ENCODE data around the gene DAGLB.

Gene DAGLB

DNA sequence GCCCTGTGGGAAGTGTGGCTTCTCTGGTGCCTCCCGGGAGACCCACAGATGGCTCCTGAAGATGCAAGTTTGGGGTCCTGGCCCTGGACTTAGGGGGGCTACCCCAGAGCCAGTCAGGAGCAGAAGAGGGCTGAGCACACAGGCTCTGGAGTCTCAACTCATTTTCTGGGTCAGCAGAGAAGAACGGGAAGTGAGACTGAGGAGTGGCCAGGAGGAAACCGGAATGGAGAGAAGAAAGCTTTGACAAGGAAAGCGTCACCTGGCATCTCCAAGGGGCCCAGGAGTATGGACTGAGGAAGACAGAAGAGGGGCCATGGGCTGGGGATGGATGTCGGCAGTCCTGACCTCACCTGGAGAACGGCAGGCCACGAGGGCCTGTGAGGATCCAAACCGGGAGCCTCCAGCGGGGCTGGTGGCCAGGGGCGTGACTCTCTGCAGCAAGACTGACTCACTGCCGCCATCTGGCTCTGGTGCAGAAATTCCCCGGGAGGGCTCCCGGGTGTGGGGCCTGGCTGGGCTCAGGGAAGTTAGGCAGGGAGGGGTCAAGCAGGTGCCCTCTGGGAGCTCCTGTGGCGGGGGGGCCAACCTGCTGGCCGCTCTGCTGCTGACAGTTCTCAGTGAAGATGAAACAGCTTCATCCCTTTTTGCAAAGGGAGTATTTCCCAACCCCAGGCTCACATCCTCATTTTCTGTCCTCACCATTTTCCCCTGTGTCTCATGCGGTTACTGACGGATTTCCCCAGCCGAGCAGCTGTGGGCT lies 23.6 kb downstream of the DAGLB start:
- Histone ChIP-seq H3K27ac (ENCODE audit: low read length) (no peak overlapping the region), H3F3A (ENCODE audit: insufficient read depth, low read length) (no peaks in the 10 kb centered on the region), H3K27me3 (replicated peaks; ENCODE audit: insufficient read depth, low read length) (no peaks in the 10 kb centered on the region), H3K4me1 (ENCODE audit: low read length) (no peaks in the 10 kb centered on the region), H3K4me2 (ENCODE audit: low read depth, low read length) (no peak overlapping the region), H2AFZ (ENCODE audit: low read length) (no peak overlapping the region), H3K79me2 (ENCODE audit: low read length) (0 out of 2 replicates have a peak, but pooled peaks cover under 1% of the 10 kb centered on the region), H3K36me3 (replicated peaks; ENCODE audit: insufficient read depth, low read length) (peaks cover 17% of the 10 kb centered on the region), H3K4me3 (ENCODE audit: low read length) (no peak overlapping the region), H3K9ac (ENCODE audit: low read length) (no peak overlapping the region), H3K9me2 (replicated peaks; ENCODE audit: insufficient read depth, low read length) (no peaks in the 10 kb centered on the region), H3K9me3 (replicated peaks; ENCODE audit: insufficient read depth, low read length) (no peaks in the 10 kb centered on the region), H4K20me1 (ENCODE audit: insufficient read depth, low read length) (no peaks in the 10 kb centered on the region)
- DNase-seq: no peak
- no peak for TF ChIP-seq EZH2 (optimal IDR thresholded peaks at IDR 0.05; ENCODE audit: low read depth, low read length)
- TF ChIP-seq CTCF (IDR thresholded peaks at IDR 0.05; ENCODE audit: low read length): no peak
- no peak for TF ChIP-seq EZH2phosphoT487 (IDR thresholded peaks at IDR 0.05; ENCODE audit: low read length)

DNA sequence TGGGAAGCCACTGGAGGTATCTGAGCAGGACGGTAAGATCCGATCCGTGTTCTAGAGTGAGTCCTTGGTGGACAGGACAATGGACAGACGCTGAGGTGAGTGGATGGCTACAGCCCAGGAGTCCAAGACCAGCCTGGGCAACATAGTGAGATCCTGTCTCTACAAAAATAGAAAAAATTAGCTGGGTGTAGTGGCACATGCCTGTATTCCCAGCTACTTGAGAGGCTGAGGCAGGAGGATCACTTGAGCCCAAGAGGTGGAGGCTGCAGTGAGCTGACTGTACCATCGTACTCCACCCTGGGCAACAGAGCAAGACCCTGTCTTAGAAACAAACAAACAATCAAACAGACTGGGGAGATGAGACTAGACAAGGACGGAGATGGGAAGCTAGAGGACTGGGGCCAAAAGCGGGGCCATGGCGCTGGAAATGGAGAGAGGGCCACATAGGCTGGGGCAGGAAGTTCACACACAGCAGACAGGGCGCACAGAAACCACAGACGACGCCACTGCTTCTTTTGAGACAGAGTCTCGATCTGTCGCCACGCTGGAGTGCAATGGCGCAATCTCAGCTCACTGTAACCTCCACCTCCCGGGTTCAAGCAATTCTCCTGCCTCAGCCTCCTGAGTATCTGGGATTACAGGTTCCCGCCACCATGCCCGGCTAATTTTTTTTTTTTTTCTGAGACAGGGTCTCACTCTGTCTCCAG lies 24.7 kb downstream of the DAGLB start:
- no peak for DNase-seq
- Histone ChIP-seq H3K4me3 (ENCODE audit: low read length) (no peak overlapping the region), H3K4me1 (ENCODE audit: low read length) (no peaks in the 10 kb centered on the region), H2AFZ (ENCODE audit: low read length) (no peak overlapping the region), H3K4me2 (ENCODE audit: low read depth, low read length) (no peak overlapping the region), H3K9ac (ENCODE audit: low read length) (no peak overlapping the region), H3F3A (ENCODE audit: insufficient read depth, low read length) (no peaks in the 10 kb centered on the region), H3K79me2 (ENCODE audit: low read length) (no peaks in the 10 kb centered on the region), H3K27me3 (replicated peaks; ENCODE audit: insufficient read depth, low read length) (no peaks in the 10 kb centered on the region), H3K36me3 (replicated peaks; ENCODE audit: insufficient read depth, low read length) (peaks cover 17% of the 10 kb centered on the region), H3K9me2 (replicated peaks; ENCODE audit: insufficient read depth, low read length) (no peaks in the 10 kb centered on the region), H4K20me1 (ENCODE audit: insufficient read depth, low read length) (no peaks in the 10 kb centered on the region), H3K27ac (ENCODE audit: low read length) (no peak overlapping the region), H3K9me3 (replicated peaks; ENCODE audit: insufficient read depth, low read length) (no peaks in the 10 kb centered on the region)
- TF ChIP-seq EZH2 (optimal IDR thresholded peaks at IDR 0.05; ENCODE audit: low read depth, low read length): no peak
- TF ChIP-seq EZH2phosphoT487 (IDR thresholded peaks at IDR 0.05; ENCODE audit: low read length): no peak
- no peak for TF ChIP-seq CTCF (IDR thresholded peaks at IDR 0.05; ENCODE audit: low read length)

DNA sequence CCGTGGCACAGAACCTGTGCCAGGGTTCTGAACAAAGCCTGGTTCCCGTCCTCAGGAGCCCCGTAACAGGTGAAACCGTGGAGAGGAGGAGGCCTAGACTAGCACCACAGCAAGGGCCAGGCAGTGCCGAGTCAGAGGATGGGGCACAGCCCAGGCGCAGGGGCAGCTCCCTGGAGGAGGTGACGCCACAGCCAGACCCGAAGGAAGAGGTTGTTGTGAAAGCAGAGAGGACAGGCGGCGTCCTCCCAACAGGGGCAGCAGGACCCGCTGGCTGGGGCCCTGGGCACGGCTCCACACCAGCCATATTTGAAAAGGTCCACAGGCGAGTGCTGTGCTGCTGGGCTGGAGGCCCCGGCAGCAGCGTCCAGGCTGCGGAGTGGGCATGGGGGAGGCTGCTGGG lies 25.7 kb downstream of the DAGLB start:
- H3K27me3 ChIP-seq (replicated peaks; ENCODE audit: insufficient read depth, low read length): no peaks in the 10 kb centered on the region
- H3K4me1 ChIP-seq (ENCODE audit: low read length): no peaks in the 10 kb centered on the region
- H2AFZ ChIP-seq (ENCODE audit: low read length): no peak overlapping the region
- H3K9ac ChIP-seq (ENCODE audit: low read length): no peak overlapping the region
- H3K4me3 ChIP-seq (ENCODE audit: low read length): no peak overlapping the region
- no peaks in the 10 kb centered on the region for H3K9me2 ChIP-seq (replicated peaks; ENCODE audit: insufficient read depth, low read length)
- H3K36me3 ChIP-seq (replicated peaks; ENCODE audit: insufficient read depth, low read length): peaks cover 17% of the 10 kb centered on the region
- no peaks in the 10 kb centered on the region for H3K79me2 ChIP-seq (ENCODE audit: low read length)
- no peaks in the 10 kb centered on the region for H3F3A ChIP-seq (ENCODE audit: insufficient read depth, low read length)
- DNase-seq: no peak
- H4K20me1 ChIP-seq (ENCODE audit: insufficient read depth, low read length): no peaks in the 10 kb centered on the region
- H3K9me3 ChIP-seq (replicated peaks; ENCODE audit: insufficient read depth, low read length): no peaks in the 10 kb centered on the region
- H3K4me2 ChIP-seq (ENCODE audit: low read depth, low read length): no peak overlapping the region
- H3K27ac ChIP-seq (ENCODE audit: low read length): no peak overlapping the region
- TF ChIP-seq CTCF (IDR thresholded peaks at IDR 0.05; ENCODE audit: low read length) (no peak), EZH2 (optimal IDR thresholded peaks at IDR 0.05; ENCODE audit: low read depth, low read length) (no peak), EZH2phosphoT487 (IDR thresholded peaks at IDR 0.05; ENCODE audit: low read length) (no peak)
